Panc1 (cell line): ENCODE measurements around the gene GPC6. TPM values are rescaled to one million over a fixed set of nuclear protein-coding genes. Genes with fewer than 3 reads are reported as not detected.

ENCODE experiments used
- ATAC-seq: fragments of 200-7000 bp; cut with Tn5 transposase; 2 replicates; pipeline ENCODE4 v1.9.1; 2020; ENCODE audit warnings: mild to moderate bottlenecking, moderate library complexity
- BruUV-seq: library from RNA; stranded (reverse); fragments of 400-500 nt; replicated peaks from 2 replicates; lab custom pipeline; 2021; lab: Mats Ljungman, UMichigan
- CTCF ChIA-PET: fragments of 300-600 bp; sonication (Branson Sonifier 250); formaldehyde crosslinking; loops from one replicate; lab custom pipeline; 2022; ENCODE audit warnings: antibody characterized with exemption; lab: Charles Lee
- POLR2A ChIA-PET: fragments of 300-600 bp; sonication (Branson Sonifier 250); formaldehyde crosslinking; loops from one replicate; lab custom pipeline; 2022; ENCODE audit warnings: antibody characterized with exemption; lab: Charles Lee
- DNase-seq: peaks from one replicate; pipeline ENCODE4 v3.0.0-alpha.2; 2010; ENCODE audit warnings: low read depth, low spot score
- H3K27ac ChIP-seq: 2 replicates; pipeline ENCODE4 v1.5.1; 2011; ENCODE audit warnings: mild to moderate bottlenecking, low read length, inconsistent platforms
- H3K27me3 ChIP-seq: fragments of 200-500 bp; sonication (Bioruptor generic); 2 replicates; pipeline ENCODE4 v1.6.0; 2014; ENCODE audit warnings: low read length, inconsistent platforms; ENCODE audit not compliant: control insufficient read depth, insufficient read depth
- H3K36me3 ChIP-seq: fragments of 200-500 bp; sonication (Bioruptor generic); 2 replicates; pipeline ENCODE4 v1.5.1; 2014; ENCODE audit warnings: inconsistent platforms, mild to moderate bottlenecking, low read length, moderate library complexity; ENCODE audit not compliant: control insufficient read depth, insufficient read depth
- H3K4me1 ChIP-seq: 2 replicates; pipeline ENCODE4 v1.5.1; 2011; ENCODE audit warnings: inconsistent platforms, mild to moderate bottlenecking, low read length, moderate library complexity; ENCODE audit not compliant: control insufficient read depth, insufficient read depth
- H3K4me3 ChIP-seq, 2 experiments: 2 replicates each; pipeline ENCODE4 v1.5.1; 2011 to 2012; ENCODE audit warnings: low read depth in 2 of 2, low read length in 2 of 2, mild to moderate bottlenecking in 2 of 2, inconsistent platforms in 1 of 2, moderate library complexity in 1 of 2
- H3K9me3 ChIP-seq: fragments of 200-500 bp; sonication (Bioruptor generic); 2 replicates; pipeline ENCODE4 v1.5.1; 2014; ENCODE audit warnings: low read depth, mild to moderate bottlenecking, inconsistent platforms, low read length, moderate library complexity; ENCODE audit not compliant: control insufficient read depth, insufficient read depth
- POLR2AphosphoS5 ChIP-seq: IDR thresholded peaks from 2 replicates; pipeline ENCODE4 v1.6.1; 2012; ENCODE audit warnings: mild to moderate bottlenecking, low read depth, low read length, moderate library complexity
- SIN3A ChIP-seq: IDR thresholded peaks from 2 replicates; pipeline ENCODE4 v1.6.1; 2012; ENCODE audit warnings: low read depth, mild to moderate bottlenecking, low read length, moderate library complexity, borderline replicate concordance; ENCODE audit not compliant: insufficient read depth
- TCF7L2 ChIP-seq: IDR thresholded peaks from 2 replicates; pipeline ENCODE4 v1.6.1; 2011; ENCODE audit warnings: mild to moderate bottlenecking, low read depth, low read length, inconsistent platforms
- in situ Hi-C: cut with HindIII; loops from 2 replicates; pipeline ENCODE4 v1.10.0; 2016; ENCODE audit warnings: low sequenced_read_pairs, low pct_unique_long_range_greater_than_20kb
- intact Hi-C: fragments of 100-400 bp; cut with micrococcal nuclease; formaldehyde crosslinking; loops from one replicate; pipeline ENCODE4 v1.10.0; 2022; ENCODE audit not compliant: unreplicated experiment
- total RNA-seq: library from RNA; stranded (reverse); gene quantifications from one replicate; pipeline ENCODE4 v1.2.1, GENCODE V29; 2021; ENCODE audit not compliant: unreplicated experiment
- TF ChIP-seq, protein P1 (sequence below), 2 experiments: IDR thresholded peaks; 2 replicates each; pipeline ENCODE4 v1.6.1; 2011 to 2012; ENCODE audit warnings: low read depth in 2 of 2, control low read depth in 1 of 2, low read length in 1 of 2, mild to moderate bottlenecking in 1 of 2, moderate library complexity in 1 of 2; ENCODE audit not compliant: insufficient read depth in 1 of 2
- TF ChIP-seq, protein P2 (sequence below): fragments of 450-650 bp; IDR thresholded peaks from 2 replicates; pipeline ENCODE4 v1.5.1; 2017; ENCODE audit warnings: mild to moderate bottlenecking

Gene GPC6
- total RNA-seq, 1 experiment from 2014 or later, result 4.8 TPM

DNA sequence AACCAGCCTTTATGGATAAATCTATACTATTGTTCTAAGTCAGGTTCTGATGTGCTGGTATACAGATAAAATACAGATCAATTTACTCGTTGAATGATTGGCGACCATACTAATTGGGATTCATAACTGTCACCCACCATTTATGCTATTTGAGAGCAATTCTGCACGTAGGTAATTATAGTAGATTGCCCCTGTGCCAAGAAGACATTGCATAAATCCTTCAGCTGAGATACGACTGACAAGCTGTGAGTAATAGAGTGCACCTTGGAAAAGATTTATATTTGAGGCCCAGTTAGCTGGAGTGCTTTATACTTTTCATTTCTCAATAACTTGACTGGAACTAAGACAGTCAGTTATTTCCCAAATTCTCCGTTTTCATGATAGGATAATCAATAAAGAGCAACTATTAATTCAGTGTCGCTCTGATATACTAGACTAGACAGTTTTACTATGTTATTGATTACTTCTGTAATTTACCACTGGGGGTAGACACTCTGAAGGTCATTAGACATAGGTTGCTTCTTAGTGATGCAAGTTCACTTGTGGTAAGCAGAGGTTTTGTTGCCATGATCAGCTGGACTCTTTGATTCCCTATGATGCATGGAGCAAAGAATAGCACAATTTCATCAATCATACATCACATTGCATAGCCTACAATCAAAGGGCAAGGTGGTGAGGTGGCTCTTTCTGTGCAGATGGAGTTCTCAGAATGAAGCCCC lies 536.3 kb downstream of the GPC6 start:
- POLR2A ChIA-PET, result no interaction called here
- BruUV-seq, result no TSS peak
- DNase-seq, result no peak
- no peak overlapping the region for H3K27ac ChIP-seq
- CTCF ChIA-PET, result no interaction called here
- H3K36me3 ChIP-seq, result no peaks in the 10 kb centered on the region
- no peaks in the 10 kb centered on the region for H3K4me1 ChIP-seq
- no peak for TF ChIP-seq SIN3A
- no peak for TF ChIP-seq TCF7L2
- TF ChIP-seq POLR2AphosphoS5, result no peak
- TF ChIP-seq, protein P1, sequence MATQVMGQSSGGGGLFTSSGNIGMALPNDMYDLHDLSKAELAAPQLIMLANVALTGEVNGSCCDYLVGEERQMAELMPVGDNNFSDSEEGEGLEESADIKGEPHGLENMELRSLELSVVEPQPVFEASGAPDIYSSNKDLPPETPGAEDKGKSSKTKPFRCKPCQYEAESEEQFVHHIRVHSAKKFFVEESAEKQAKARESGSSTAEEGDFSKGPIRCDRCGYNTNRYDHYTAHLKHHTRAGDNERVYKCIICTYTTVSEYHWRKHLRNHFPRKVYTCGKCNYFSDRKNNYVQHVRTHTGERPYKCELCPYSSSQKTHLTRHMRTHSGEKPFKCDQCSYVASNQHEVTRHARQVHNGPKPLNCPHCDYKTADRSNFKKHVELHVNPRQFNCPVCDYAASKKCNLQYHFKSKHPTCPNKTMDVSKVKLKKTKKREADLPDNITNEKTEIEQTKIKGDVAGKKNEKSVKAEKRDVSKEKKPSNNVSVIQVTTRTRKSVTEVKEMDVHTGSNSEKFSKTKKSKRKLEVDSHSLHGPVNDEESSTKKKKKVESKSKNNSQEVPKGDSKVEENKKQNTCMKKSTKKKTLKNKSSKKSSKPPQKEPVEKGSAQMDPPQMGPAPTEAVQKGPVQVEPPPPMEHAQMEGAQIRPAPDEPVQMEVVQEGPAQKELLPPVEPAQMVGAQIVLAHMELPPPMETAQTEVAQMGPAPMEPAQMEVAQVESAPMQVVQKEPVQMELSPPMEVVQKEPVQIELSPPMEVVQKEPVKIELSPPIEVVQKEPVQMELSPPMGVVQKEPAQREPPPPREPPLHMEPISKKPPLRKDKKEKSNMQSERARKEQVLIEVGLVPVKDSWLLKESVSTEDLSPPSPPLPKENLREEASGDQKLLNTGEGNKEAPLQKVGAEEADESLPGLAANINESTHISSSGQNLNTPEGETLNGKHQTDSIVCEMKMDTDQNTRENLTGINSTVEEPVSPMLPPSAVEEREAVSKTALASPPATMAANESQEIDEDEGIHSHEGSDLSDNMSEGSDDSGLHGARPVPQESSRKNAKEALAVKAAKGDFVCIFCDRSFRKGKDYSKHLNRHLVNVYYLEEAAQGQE (IDR thresholded peaks at IDR 0.05; ENCODE audit: insufficient read depth in 1 of 2, low read depth in 2 of 2, low read length in 1 of 2), result no peak
- TF ChIP-seq, protein P2, sequence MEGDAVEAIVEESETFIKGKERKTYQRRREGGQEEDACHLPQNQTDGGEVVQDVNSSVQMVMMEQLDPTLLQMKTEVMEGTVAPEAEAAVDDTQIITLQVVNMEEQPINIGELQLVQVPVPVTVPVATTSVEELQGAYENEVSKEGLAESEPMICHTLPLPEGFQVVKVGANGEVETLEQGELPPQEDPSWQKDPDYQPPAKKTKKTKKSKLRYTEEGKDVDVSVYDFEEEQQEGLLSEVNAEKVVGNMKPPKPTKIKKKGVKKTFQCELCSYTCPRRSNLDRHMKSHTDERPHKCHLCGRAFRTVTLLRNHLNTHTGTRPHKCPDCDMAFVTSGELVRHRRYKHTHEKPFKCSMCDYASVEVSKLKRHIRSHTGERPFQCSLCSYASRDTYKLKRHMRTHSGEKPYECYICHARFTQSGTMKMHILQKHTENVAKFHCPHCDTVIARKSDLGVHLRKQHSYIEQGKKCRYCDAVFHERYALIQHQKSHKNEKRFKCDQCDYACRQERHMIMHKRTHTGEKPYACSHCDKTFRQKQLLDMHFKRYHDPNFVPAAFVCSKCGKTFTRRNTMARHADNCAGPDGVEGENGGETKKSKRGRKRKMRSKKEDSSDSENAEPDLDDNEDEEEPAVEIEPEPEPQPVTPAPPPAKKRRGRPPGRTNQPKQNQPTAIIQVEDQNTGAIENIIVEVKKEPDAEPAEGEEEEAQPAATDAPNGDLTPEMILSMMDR, result no peak
- no peak for ATAC-seq
- in situ Hi-C loops, result no loop called here
- intact Hi-C loops, result no loop called here
- no peaks in the 10 kb centered on the region for H3K27me3 ChIP-seq
- no peaks in the 10 kb centered on the region for H3K9me3 ChIP-seq
- H3K4me3 ChIP-seq, result no peak overlapping the region

DNA sequence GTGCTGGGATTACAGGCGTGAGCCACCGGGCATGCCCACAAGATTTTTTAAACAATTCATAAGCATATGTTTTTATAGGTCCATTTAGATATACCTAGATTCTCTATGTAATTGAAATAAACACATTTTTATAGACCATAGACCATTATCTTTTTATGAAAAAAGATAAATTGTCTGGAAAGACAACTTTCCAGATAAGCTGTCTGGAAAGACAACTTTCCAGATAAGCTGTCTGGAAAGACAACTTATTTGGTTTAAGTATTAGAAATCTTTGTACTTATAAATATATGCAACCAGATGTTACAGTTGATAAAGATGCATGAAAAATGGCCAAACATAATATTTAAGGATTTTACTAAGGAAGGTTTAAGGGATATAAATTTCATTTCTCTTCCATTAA lies 538.5 kb downstream of the GPC6 start:
- CTCF ChIA-PET, result no interaction called here
- Histone ChIP-seq H3K9me3 (no peaks in the 10 kb centered on the region), H3K27ac (no peak overlapping the region), H3K27me3 (no peaks in the 10 kb centered on the region), H3K4me1 (no peaks in the 10 kb centered on the region), H3K4me3 (no peak overlapping the region), H3K36me3 (no peaks in the 10 kb centered on the region)
- in situ Hi-C loops (no loop called here), intact Hi-C loops (no loop called here)
- no TSS peak for BruUV-seq
- no peak for TF ChIP-seq POLR2AphosphoS5
- TF ChIP-seq SIN3A, result no peak
- TF ChIP-seq, protein P1 (IDR thresholded peaks at IDR 0.05; ENCODE audit: insufficient read depth in 1 of 2, low read depth in 2 of 2, low read length in 1 of 2), result no peak
- TF ChIP-seq, protein P2, result no peak
- no peak for TF ChIP-seq TCF7L2
- no peak for ATAC-seq
- POLR2A ChIA-PET, result no interaction called here
- DNase-seq, result no peak
